HFFc6 (cell line): ENCODE measurements around the gene GDPD5. TPM values are rescaled to one million over a fixed set of nuclear protein-coding genes. Genes with fewer than 3 reads are reported as not detected.
A peak's percentile ranks its signal among the peaks of the same experiment; 100 is the strongest.

Experiments used
- DNase-seq: peaks from one replicate; pipeline ENCODE4 v3.0.0-alpha.2; 2018
- H3K27ac Mint-ChIP-seq: 2 replicates; pipeline ENCODE4 v1.8.0; 2020; ENCODE audit warnings: mild to moderate bottlenecking, mixed read lengths
- H3K27me3 Mint-ChIP-seq: 2 replicates; pipeline ENCODE4 v1.8.0; 2021; ENCODE audit warnings: mild to moderate bottlenecking, moderate library complexity, mixed read lengths; ENCODE audit not compliant: insufficient read depth
- H3K36me3 Mint-ChIP-seq: 2 replicates; pipeline ENCODE4 v1.8.0; 2021; ENCODE audit warnings: low read depth, mixed read lengths
- H3K4me1 Mint-ChIP-seq: 2 replicates; pipeline ENCODE4 v1.8.0; 2020; ENCODE audit warnings: low read depth, mixed read lengths
- H3K4me3 Mint-ChIP-seq: 2 replicates; pipeline ENCODE4 v1.8.0; 2020; ENCODE audit warnings: mild to moderate bottlenecking, moderate library complexity, mixed read lengths
- H3K9me3 Mint-ChIP-seq: 2 replicates; pipeline ENCODE4 v1.8.0; 2020; ENCODE audit warnings: mild to moderate bottlenecking, mixed read lengths
- CTCF ChIP-seq: fragments of 200-600 bp; sonication (generic); IDR thresholded peaks from 2 replicates; pipeline ENCODE4 v1.5.0; 2021; ENCODE audit warnings: antibody characterized with exemption, mild to moderate bottlenecking
- total RNA-seq, 6 experiments: library from RNA; stranded (reverse); fragmentation: NEBNext Ultra II Directional; extraction: Animal tissue kit (Norgen Biotek cat#: 25700); gene quantifications; 2 replicates in 1 of 6; 3 replicates in 5 of 6; pipeline ENCODE4 v1.2.3, GENCODE V29; 2021

GDPD5 gene
- total RNA-seq, 6 experiments from 2014 or later = 2.5 to 5.7 (median 4.2) TPM

- H3K4me3 Mint-ChIP-seq = no peak overlapping the region
- no peaks in the 10 kb centered on the region for H3K9me3 Mint-ChIP-seq
- no peak for TF ChIP-seq CTCF
- no peak overlapping the region for H3K27ac Mint-ChIP-seq
- H3K4me1 Mint-ChIP-seq = peaks cover 21% of the 10 kb centered on the region
- H3K27me3 Mint-ChIP-seq = peaks cover 8% of the 10 kb centered on the region
- no peaks in the 10 kb centered on the region for H3K36me3 Mint-ChIP-seq
- no peak for DNase-seq
Observed at GRCh38 chr11:75389276-75389605, 136.5 kb downstream of the GDPD5 start.

GRCh38 chr11:75388386-75389275 is 137.1 kb downstream of the GDPD5 start:
- DNase-seq = peak; percentile 69
- H3K36me3 Mint-ChIP-seq = no peaks in the 10 kb centered on the region
- peak; percentile 91 for TF ChIP-seq CTCF

GRCh38 chr11:75387736-75388294 is 137.9 kb downstream of the GDPD5 start:
- Mint-ChIP-seq H3K4me1 (peaks cover 17% of the 10 kb centered on the region), H3K4me3 (no peak overlapping the region), H3K36me3 (no peaks in the 10 kb centered on the region), H3K27me3 (peaks cover 12% of the 10 kb centered on the region; the same call in 1 of the 2 replicates), H3K9me3 (no peaks in the 10 kb centered on the region), H3K27ac (no peak overlapping the region)
- no peak for TF ChIP-seq CTCF
- no peak for DNase-seq

More at GRCh38 chr11:75388386-75389275, 137.1 kb downstream of the GDPD5 start:
- Mint-ChIP-seq H3K4me1 (peaks cover 17% of the 10 kb centered on the region), H3K27me3 (peaks cover 8% of the 10 kb centered on the region; the same call in 1 of the 2 replicates), H3K27ac (no peak overlapping the region), H3K9me3 (no peaks in the 10 kb centered on the region), H3K4me3 (no peak overlapping the region)

- no peak for DNase-seq
- TF ChIP-seq CTCF = no peak
- no peak overlapping the region for H3K27ac Mint-ChIP-seq
- no peaks in the 10 kb centered on the region for H3K9me3 Mint-ChIP-seq
- H3K27me3 Mint-ChIP-seq = peaks cover 12% of the 10 kb centered on the region
- H3K4me1 Mint-ChIP-seq = peaks cover 17% of the 10 kb centered on the region
- no peak overlapping the region for H3K4me3 Mint-ChIP-seq
- H3K36me3 Mint-ChIP-seq = no peaks in the 10 kb centered on the region
Observed at GRCh38 chr11:75386942-75387630, 138.7 kb downstream of the GDPD5 start.

Other genes starting within 250 kb of the GDPD5 start
- gene ARRB1, start 174.3 kb downstream of the GDPD5 start, total RNA-seq = 10 to 100 TPM; 10.8 to 14.4 (median 11.2) TPM
- 1,000 to 10,000 TPM; 1,897 to 2,167 (median 1,932) TPM for gene RPS3, start 126.4 kb downstream of the GDPD5 start, total RNA-seq
- not detected for gene KLHL35, start 92.7 kb downstream of the GDPD5 start, total RNA-seq
- 100 to 1,000 TPM; 527 to 680 (median 557) TPM for gene SERPINH1, start 36.3 kb upstream of the GDPD5 start, total RNA-seq
- gene MAP6, start 143.1 kb upstream of the GDPD5 start, total RNA-seq = 1 to 10 TPM in 3 of 6 experiments, under 1 TPM in 3; 0.53 to 4.3 (median 0.96) TPM
- gene MOGAT2, start 191.9 kb upstream of the GDPD5 start, total RNA-seq = not detected
- under 1 TPM; 0.23 to 0.55 (median 0.36) TPM for gene DGAT2, start 242.8 kb upstream of the GDPD5 start, total RNA-seq